H1 (cell line): ENCODE results near the gene LSM3. TPM values are rescaled to one million over a fixed set of nuclear protein-coding genes. Genes with fewer than 3 reads are reported as not detected.

Source experiments
- EGR1 ChIP-seq: IDR thresholded peaks from 2 replicates; pipeline ENCODE4 v1.6.1; 2011; ENCODE audit warnings: low read depth, low read length, borderline replicate concordance
- RBBP5 ChIP-seq: IDR thresholded peaks from 2 replicates; pipeline ENCODE4 v1.7.1; 2012; ENCODE audit warnings: low read depth, mild to moderate bottlenecking, inconsistent platforms, low read length, moderate library complexity, borderline replicate concordance
- SAP30 ChIP-seq: fragments of 300-600 bp; sonication (generic); IDR thresholded peaks from 2 replicates; pipeline ENCODE4 v1.7.1; 2012; ENCODE audit warnings: low read length, moderate library complexity, mild to moderate bottlenecking, inconsistent platforms; ENCODE audit not compliant: insufficient read depth, insufficient replicate concordance
- polyA plus RNA-seq, 7 experiments: library from polyadenylated mRNA; depleted of rRNA in 3 of 7; stranded (reverse) in 5 of 7; unstranded in 2 of 7; fragments of >200 nt in 5 of 7; fragments of 200-250 nt in 2 of 7; gene quantifications; 1 replicate in 5 of 7; 2 replicates in 1 of 7; 4 replicates in 1 of 7; pipeline versions ENCODE4 v1.2.1 to v1.2.3, GENCODE V29; 2011 to 2013; ENCODE audit warnings: missing spikeins in 2 of 7, mixed read lengths in 2 of 7
- total RNA-seq: library from RNA; stranded (reverse); fragmentation: NEBNext Ultra II Directional; extraction: Animal tissue kit (Norgen Biotek cat#: 25700); gene quantifications from 2 replicates; pipeline ENCODE4 v1.2.1, GENCODE V29; 2021

The LSM3 gene
- total and polyA plus RNA-seq, 2 of the 8 experiments (the other 6 are each of a cell fraction or from before 2014, with no cell fraction given): 7.1 to 25.4 TPM

DNA sequence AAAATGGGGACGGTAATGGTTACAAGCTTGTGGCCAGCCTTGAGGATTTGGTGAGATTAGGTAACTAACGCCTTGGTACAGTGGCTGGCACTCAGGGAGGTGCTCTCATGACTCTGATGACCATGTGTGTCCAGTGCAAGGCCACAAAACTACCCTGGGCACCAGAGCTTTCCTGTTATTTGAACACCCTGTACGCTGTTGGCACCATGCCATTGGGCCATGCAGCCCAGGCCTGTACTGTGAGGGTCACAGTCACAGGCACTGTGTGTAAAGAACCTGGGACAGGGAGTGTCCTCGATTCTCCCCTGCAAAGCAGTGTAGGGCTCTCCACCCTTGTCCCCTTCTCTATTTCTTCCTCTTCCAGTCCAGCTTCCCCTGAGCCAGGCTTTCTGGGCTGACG is 47.5 kb upstream of the LSM3 start (continued):
- TF ChIP-seq SAP30: no peak
- no peak for TF ChIP-seq RBBP5
- no peak for TF ChIP-seq EGR1
